GM12878 (cell line): Measurements from ENCODE around the gene RECK. TPM values are rescaled to one million over a fixed set of nuclear protein-coding genes. Genes with fewer than 3 reads are reported as not detected.
"Not testable (repeated sequence)": the region's sequence is repeated elsewhere in the genome, so short reads cannot be mapped to it uniquely, and the experiment has no call there.

Experiments
- ATAC-seq: fragments of 200-7000 bp; cut with Tn5 transposase; 3 replicates; pipeline ENCODE4 v1.9.1; 2020; ENCODE audit warnings: mild to moderate bottlenecking, moderate library complexity
- BruUV-seq: library from RNA; stranded (reverse); fragments of 400-500 nt; replicated peaks from 2 replicates; lab custom pipeline; 2021; lab: Mats Ljungman, UMichigan
- CTCF ChIA-PET: fragments of 300-600 bp; sonication (Branson Sonifier 250); formaldehyde crosslinking; extraction: SDS; loops from one replicate; lab custom pipeline; 2021; ENCODE audit warnings: inconsistent platforms; lab: Yijun Ruan, JAX
- POLR2A ChIA-PET: fragments of 350-600 bp; formaldehyde crosslinking; extraction: SDS; loops from one replicate; lab custom pipeline; 2021; ENCODE audit warnings: inconsistent platforms; lab: Charles Lee
- RAD21 ChIA-PET: fragments of 300-600 bp; sonication (Branson Sonifier 250); formaldehyde crosslinking; loops from one replicate; lab custom pipeline; 2023; ENCODE audit warnings: antibody characterized with exemption; ENCODE audit not compliant: unreplicated experiment; lab: Charles Lee
- SMC1A ChIA-PET: fragments of 300-600 bp; sonication (Branson Sonifier 250); formaldehyde crosslinking; loops from one replicate; lab custom pipeline; 2023; ENCODE audit not compliant: unreplicated experiment, uncharacterized antibody; lab: Charles Lee
- DNase-seq: peaks from one replicate; pipeline ENCODE4 v3.0.0-alpha.2; 2011; ENCODE audit warnings: low read depth, low spot score
- FAIRE-seq: peaks from 3 replicates; lab custom pipeline; 2011; peaks lifted over from hg19 to GRCh38; lab: Jason Lieb, UNC
- H2AFZ ChIP-seq: 2 replicates; pipeline ENCODE4 v1.6.0; 2011; ENCODE audit warnings: low read depth, low read length, control low read depth; ENCODE audit not compliant: control insufficient read depth
- H3K27ac ChIP-seq: 2 replicates; pipeline ENCODE4 v1.5.1; 2011; ENCODE audit warnings: control low read depth; ENCODE audit not compliant: control insufficient read depth, insufficient read depth
- H3K27me3 ChIP-seq, 2 experiments: replicated peaks in 1 of 2; 2 replicates each; pipeline versions ENCODE4 v1.6.0 to v1.6.1; 2011; ENCODE audit warnings: low read length in 1 of 2; ENCODE audit not compliant: control insufficient read depth in 2 of 2, insufficient read depth in 2 of 2
- H3K36me3 ChIP-seq, 2 experiments: 2 replicates each; pipeline ENCODE4 v1.5.1; 2011; ENCODE audit warnings: low read length in 1 of 2; ENCODE audit not compliant: control insufficient read depth in 2 of 2, insufficient read depth in 2 of 2
- H3K4me1 ChIP-seq: 2 replicates; pipeline ENCODE4 v1.6.1; 2011; ENCODE audit warnings: mild to moderate bottlenecking, low read length, moderate library complexity, mixed read lengths; ENCODE audit not compliant: control insufficient read depth, insufficient read depth
- H3K4me2 ChIP-seq: 2 replicates; pipeline ENCODE4 v1.6.0; 2011; ENCODE audit warnings: control low read depth; ENCODE audit not compliant: control insufficient read depth, insufficient read depth
- H3K4me3 ChIP-seq: fragments of 200-600 bp; sonication (generic); 2 replicates; pipeline ENCODE4 v1.5.1; 2016
- H3K79me2 ChIP-seq: 2 replicates; pipeline ENCODE4 v1.6.0; 2011; ENCODE audit warnings: low read length; ENCODE audit not compliant: control insufficient read depth, insufficient read depth
- H3K9ac ChIP-seq: 2 replicates; pipeline ENCODE4 v1.8.0; 2011; ENCODE audit warnings: low read length, control low read depth, mixed read lengths; ENCODE audit not compliant: control insufficient read depth, insufficient read depth
- H3K9me3 ChIP-seq: replicated peaks from 3 replicates; pipeline ENCODE4 v1.5.1; 2011; ENCODE audit warnings: mild to moderate bottlenecking, low read length; ENCODE audit not compliant: control insufficient read depth, insufficient read depth
- H4K20me1 ChIP-seq: 2 replicates; pipeline ENCODE4 v1.6.0; 2011; ENCODE audit not compliant: control insufficient read depth, insufficient read depth
- WGBS: methylation state at CpG from one replicate; pipeline ENCODE4 v1.1.6; 2016; ENCODE audit warnings: low lambda C conversion rate; ENCODE audit not compliant: insufficient replicate concordance, insufficient coverage; ENCODE audit errors: missing lambda C conversion rate; 5-methylcytosine and 5-hydroxymethylcytosine counted together
- in situ Hi-C: fragments of 300-500 bp; cut with MboI; formaldehyde crosslinking; loops from 9 replicates; pipeline ENCODE4 v1.14.3; 2018; ENCODE audit warnings: mixed read lengths
- intact Hi-C: fragments of 100-400 bp; cut with micrococcal nuclease; formaldehyde crosslinking; loops from one replicate; pipeline ENCODE4 v1.14.2; 2022; ENCODE audit not compliant: unreplicated experiment
- polyA plus RNA-seq, 11 experiments: library from polyadenylated mRNA; depleted of rRNA in 4 of 11; unstranded in 6 of 11; stranded (reverse) in 5 of 11; fragments of >200 nt; fragmentation: Nextera tagmentation in 4 of 11; fragmentation: Illumina TruSeq in 1 of 11; extraction: Ambion mirVana in 4 of 11; extraction: Trizol in 1 of 11; gene quantifications; 1 replicate in 1 of 11; 2 replicates in 10 of 11; pipeline versions ENCODE4 v1.2.1 to v1.2.3, GENCODE V29; 2011 to 2016; ENCODE audit warnings: inconsistent platforms in 2 of 11, missing spikeins in 2 of 11, low read depth in 1 of 11
- total RNA-seq, 4 experiments: library from RNA; depleted of rRNA in 3 of 4; stranded (reverse); fragments of >200 nt in 3 of 4; fragmentation: Illumina TruSeq in 1 of 4; extraction: Trizol in 1 of 4; gene quantifications; 2 replicates each; pipeline versions ENCODE4 v1.2.1 to v1.2.3, GENCODE V29; 2013 to 2021

RECK gene
- total and polyA plus RNA-seq, 10 of the 15 experiments (the other 5 are each of a cell fraction or from before 2014, with no cell fraction given) = 0.02 to 0.40 (median 0.13) TPM

DNA sequence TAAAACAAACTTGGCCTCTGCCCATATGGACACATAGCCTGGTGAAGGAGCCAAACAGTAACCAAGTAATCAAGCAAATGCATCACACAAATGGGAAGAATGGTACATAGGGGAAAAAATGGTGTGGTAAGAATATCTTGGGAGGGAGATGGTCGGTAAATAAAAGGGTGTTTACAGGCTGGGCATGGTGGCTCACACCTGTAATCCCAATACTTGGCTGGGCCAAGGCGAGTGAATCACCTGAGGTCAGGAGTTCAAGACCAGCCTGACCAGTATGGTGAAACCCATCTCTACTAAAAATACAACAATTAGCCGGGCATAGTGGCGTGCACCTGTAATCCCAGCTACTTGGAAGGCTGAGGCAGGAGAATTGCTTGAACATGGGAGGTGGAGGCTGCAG lies 122.8 kb downstream of the RECK start:
- ATAC-seq, H3K9ac ChIP-seq, RAD21 ChIA-PET, intact Hi-C loops, DNase-seq, H3K27ac ChIP-seq, H3K9me3 ChIP-seq, H3K79me2 ChIP-seq, H4K20me1 ChIP-seq, H2AFZ ChIP-seq, in situ Hi-C loops, H3K4me3 ChIP-seq, H3K4me1 ChIP-seq, POLR2A ChIA-PET, H3K4me2 ChIP-seq, H3K36me3 ChIP-seq, BruUV-seq, FAIRE-seq, H3K27me3 ChIP-seq, SMC1A ChIA-PET: not testable (repeated sequence)
- 65% methylated on average over 4 of the region's 4 CpGs for WGBS
- CTCF ChIA-PET = interaction anchor here (0.8 to 1.8 kb wide), 3 partner anchors 9 to 67 kb away, joined by 3 to 6 read pairs (median 3); no protein-coding TSS in a partner anchor

- H3K4me2 ChIP-seq, H3K27me3 ChIP-seq, in situ Hi-C loops, H3K79me2 ChIP-seq, POLR2A ChIA-PET, FAIRE-seq, DNase-seq, ATAC-seq, H4K20me1 ChIP-seq, H2AFZ ChIP-seq, H3K4me1 ChIP-seq, H3K4me3 ChIP-seq, H3K27ac ChIP-seq, H3K9me3 ChIP-seq, H3K9ac ChIP-seq, H3K36me3 ChIP-seq, BruUV-seq: not testable (repeated sequence)
- SMC1A ChIA-PET = interaction anchor here (0.9 kb wide), 1 partner anchor 57 kb away, joined by 3 read pairs; no protein-coding TSS in a partner anchor
- RAD21 ChIA-PET = interaction anchor here (0.7 kb wide), 1 partner anchor 41 kb away, joined by 3 read pairs; no protein-coding TSS in a partner anchor
- CTCF ChIA-PET = interaction anchor here (0.7 to 1.8 kb wide), 3 partner anchors 9 to 57 kb away, joined by 3 to 6 read pairs (median 3); no protein-coding TSS in a partner anchor
- intact Hi-C loops = loop anchor here (10.0 kb wide), 1 partner anchor 125 kb away; the partner anchor contains the start of gene RECK
- 54% methylated on average over 11 of the region's 11 CpGs for WGBS
Observed at GRCh38 chr9:36160126-36160525, 123.4 kb downstream of the RECK start.
